Panc1 (cell line): ENCODE data around the gene PRAC1.

Experiments
- TCF7L2 ChIP-seq: IDR thresholded peaks from 2 replicates; pipeline ENCODE4 v1.6.1; 2011; ENCODE audit warnings: mild to moderate bottlenecking, low read depth, low read length, inconsistent platforms
- TF ChIP-seq, protein P1 (sequence below): fragments of 450-650 bp; IDR thresholded peaks from 2 replicates; pipeline ENCODE4 v1.5.1; 2017; ENCODE audit warnings: mild to moderate bottlenecking

DNA sequence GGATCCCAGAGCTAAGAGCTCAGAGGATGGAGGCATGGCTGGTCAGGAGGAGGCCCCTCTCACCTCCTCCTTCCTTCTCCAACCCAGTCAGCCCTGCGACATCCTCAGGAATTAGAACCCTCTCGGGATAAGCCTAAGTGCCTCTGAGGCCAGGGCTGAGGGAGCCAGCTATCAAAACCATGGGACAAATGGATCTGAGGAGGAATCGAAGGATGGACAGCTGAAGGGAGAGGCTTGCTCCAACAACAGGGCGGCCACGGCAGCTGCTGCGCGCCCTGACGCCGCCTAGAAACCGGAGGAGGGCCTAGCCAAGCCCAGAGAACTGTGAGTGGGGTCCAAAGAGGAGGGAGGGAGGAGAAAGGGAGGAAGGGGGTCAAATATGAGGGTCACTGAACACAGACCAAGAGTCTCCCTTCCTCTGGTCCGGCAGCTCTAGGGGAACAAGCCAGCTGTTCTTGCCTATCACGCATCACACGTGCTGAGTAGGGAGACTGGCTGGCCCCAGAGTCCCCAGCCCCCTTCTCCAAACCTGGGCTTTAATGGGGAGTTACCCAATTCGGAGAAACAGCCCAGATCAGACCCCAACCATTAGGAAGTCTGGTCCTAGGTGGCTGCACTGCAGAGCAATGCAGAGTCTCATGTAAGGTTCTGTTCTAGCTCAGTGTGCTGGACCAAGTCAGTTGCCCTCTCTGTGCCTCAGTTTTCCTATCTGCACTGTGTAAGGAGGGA is 12.2 kb upstream of the PRAC1 start:
- TF ChIP-seq, protein P1, sequence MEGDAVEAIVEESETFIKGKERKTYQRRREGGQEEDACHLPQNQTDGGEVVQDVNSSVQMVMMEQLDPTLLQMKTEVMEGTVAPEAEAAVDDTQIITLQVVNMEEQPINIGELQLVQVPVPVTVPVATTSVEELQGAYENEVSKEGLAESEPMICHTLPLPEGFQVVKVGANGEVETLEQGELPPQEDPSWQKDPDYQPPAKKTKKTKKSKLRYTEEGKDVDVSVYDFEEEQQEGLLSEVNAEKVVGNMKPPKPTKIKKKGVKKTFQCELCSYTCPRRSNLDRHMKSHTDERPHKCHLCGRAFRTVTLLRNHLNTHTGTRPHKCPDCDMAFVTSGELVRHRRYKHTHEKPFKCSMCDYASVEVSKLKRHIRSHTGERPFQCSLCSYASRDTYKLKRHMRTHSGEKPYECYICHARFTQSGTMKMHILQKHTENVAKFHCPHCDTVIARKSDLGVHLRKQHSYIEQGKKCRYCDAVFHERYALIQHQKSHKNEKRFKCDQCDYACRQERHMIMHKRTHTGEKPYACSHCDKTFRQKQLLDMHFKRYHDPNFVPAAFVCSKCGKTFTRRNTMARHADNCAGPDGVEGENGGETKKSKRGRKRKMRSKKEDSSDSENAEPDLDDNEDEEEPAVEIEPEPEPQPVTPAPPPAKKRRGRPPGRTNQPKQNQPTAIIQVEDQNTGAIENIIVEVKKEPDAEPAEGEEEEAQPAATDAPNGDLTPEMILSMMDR, result no peak
- TF ChIP-seq TCF7L2, result no peak
